ENCODE data around the gene THNSL1.

- TF ChIP-seq RAD21 (IDR thresholded peaks at IDR 0.05 in 1 of 2, conservative IDR thresholded peaks at IDR 0.05 in 1 of 2; ENCODE audit: low read depth in 2 of 2, low read length in 2 of 2) = no peak
- no peak for TF ChIP-seq CTCF (IDR thresholded peaks at IDR 0.05; ENCODE audit: control extremely low read depth in 1 of 3, insufficient read depth in 1 of 3, low read depth in 1 of 3, low read length in 3 of 3)
- TF ChIP-seq EZH2 (IDR thresholded peaks at IDR 0.05; ENCODE audit: low read depth, low read length, severe bottlenecking) = no peak
- no peak for TF ChIP-seq EGR1 (IDR thresholded peaks at IDR 0.05; ENCODE audit: borderline replicate concordance, low read depth, low read length)
- no peak for TF ChIP-seq ZNF274 (IDR thresholded peaks at IDR 0.05; ENCODE audit: borderline replicate concordance, extremely low read depth, low read length)
- TF ChIP-seq SIN3A (conservative IDR thresholded peaks at IDR 0.05 in 1 of 2, IDR thresholded peaks at IDR 0.05 in 1 of 2; ENCODE audit: low read depth in 1 of 2, low read length in 2 of 2) = no peak
- no peak for TF ChIP-seq SP4 (IDR thresholded peaks at IDR 0.05; ENCODE audit: low read length)
These were observed 41.5 kb downstream of the THNSL1 start for GRCh38 chr10:25057886-25058285.
